HuH-7.5 (cell line): Measurements from ENCODE around the gene CNPY2.
A peak's percentile ranks its signal among the peaks of the same experiment; 100 is the strongest.
"Not testable (repeated sequence)": the region's sequence is repeated elsewhere in the genome, so short reads cannot be mapped to it uniquely, and the experiment has no call there.

Source experiments
- DNase-seq: peaks from one replicate; pipeline ENCODE4 v3.0.0; 2011; ENCODE audit warnings: low spot score

Gene CNPY2

GRCh38 chr12:56297400-56297799 is 18.4 kb downstream of the CNPY2 start:
- DNase-seq = no peak

DNA sequence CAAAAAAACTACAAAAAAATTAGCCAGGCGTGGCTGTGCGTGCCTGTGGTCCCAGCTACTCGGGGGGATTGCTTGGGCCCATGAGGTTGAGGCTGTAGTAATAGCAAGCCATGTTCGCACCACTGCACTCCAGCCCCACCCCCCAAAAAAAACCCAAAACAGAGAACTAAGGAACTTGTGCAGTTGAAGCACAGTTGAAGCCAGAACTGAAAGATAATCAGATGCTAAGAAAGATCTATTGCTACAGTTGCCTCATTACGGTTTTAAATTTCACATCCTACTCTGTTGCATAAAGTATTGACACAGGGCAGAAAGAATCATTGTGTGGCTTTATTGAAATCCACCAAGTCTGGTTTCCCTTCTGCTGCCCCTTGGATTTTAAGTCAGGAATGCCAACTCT is 19.5 kb downstream of the CNPY2 start:
- DNase-seq = no peak

DNA sequence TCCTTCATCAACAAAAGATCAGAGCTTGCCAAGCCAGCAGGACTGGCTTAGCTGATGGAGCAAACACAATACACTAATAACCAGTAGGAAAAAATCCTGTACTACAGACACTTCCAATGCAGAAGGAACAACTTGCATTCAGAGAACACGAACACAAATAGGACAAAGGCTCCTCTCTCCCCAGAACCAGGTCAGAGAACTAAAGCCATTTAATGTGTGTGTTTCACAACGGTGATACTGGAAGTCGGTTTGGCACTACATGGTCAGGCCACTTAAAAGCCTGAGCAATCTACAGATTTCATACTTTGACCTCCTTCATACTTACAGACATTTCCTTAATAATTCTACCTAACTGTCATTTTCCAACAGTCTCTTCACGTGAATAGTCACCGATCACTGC is 22.0 kb downstream of the CNPY2 start:
- no peak for DNase-seq

GRCh38 chr12:56288705-56289387 is 26.9 kb downstream of the CNPY2 start:
- DNase-seq = no peak

GRCh38 chr12:56286044-56286830 is 29.6 kb downstream of the CNPY2 start:
- DNase-seq = no peak

GRCh38 chr12:56284263-56284662 is 31.5 kb downstream of the CNPY2 start:
- DNase-seq = not testable (repeated sequence)

DNA sequence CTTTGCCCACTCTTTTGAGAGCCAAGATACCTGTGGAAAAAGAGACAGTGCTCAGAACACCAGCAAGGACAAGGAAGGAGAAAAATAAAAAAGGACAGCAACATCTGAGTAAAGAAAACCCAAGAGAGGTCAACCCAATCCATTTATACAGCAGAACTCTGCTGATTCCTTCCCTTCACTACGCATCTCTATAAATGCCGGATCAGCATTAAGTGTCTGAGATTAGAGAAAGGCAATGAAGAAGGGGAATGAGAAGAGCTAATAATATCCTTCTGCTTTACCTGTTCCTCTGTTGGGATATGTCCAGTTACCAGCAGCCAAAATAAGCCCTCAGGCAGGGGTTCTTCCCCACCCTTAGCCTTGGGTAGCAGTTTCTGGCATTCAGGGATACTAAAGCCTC is 33.2 kb downstream of the CNPY2 start:
- no peak for DNase-seq

GRCh38 chr12:56282030-56282429 is 33.8 kb downstream of the CNPY2 start:
- no peak for DNase-seq

GRCh38 chr12:56280849-56281248 is 34.9 kb downstream of the CNPY2 start:
- no peak for DNase-seq

- no peak for DNase-seq
These were observed 36.9 kb downstream of the CNPY2 start for GRCh38 chr12:56278905-56279304.

GRCh38 chr12:56274299-56274698 is 41.5 kb downstream of the CNPY2 start:
- DNase-seq = no peak

DNA sequence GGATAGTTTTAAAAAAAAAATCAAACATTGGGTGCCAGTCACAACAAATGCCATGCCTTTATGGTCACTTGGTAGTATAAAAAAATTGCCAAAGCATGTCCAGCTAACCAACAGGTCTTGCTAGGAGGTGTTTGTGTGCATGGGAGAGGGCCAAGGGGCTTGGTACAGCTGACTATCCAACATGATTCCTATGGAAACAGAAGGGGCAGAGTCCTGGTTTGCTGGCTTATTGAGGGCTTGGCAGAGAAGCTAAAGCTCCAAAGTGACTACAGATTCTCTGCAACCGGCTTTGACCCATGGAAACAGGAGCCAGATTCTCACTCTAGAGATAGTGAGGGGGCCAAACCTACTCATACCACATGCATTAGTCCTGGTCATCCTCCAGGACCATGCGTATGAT is 43.3 kb downstream of the CNPY2 start:
- DNase-seq = not testable (repeated sequence)

- DNase-seq = no peak
These were observed 44.8 kb downstream of the CNPY2 start for GRCh38 chr12:56271031-56271430.

- peak; percentile 63 for DNase-seq
These were observed 48.2 kb downstream of the CNPY2 start for GRCh38 chr12:56267443-56268071.

DNA sequence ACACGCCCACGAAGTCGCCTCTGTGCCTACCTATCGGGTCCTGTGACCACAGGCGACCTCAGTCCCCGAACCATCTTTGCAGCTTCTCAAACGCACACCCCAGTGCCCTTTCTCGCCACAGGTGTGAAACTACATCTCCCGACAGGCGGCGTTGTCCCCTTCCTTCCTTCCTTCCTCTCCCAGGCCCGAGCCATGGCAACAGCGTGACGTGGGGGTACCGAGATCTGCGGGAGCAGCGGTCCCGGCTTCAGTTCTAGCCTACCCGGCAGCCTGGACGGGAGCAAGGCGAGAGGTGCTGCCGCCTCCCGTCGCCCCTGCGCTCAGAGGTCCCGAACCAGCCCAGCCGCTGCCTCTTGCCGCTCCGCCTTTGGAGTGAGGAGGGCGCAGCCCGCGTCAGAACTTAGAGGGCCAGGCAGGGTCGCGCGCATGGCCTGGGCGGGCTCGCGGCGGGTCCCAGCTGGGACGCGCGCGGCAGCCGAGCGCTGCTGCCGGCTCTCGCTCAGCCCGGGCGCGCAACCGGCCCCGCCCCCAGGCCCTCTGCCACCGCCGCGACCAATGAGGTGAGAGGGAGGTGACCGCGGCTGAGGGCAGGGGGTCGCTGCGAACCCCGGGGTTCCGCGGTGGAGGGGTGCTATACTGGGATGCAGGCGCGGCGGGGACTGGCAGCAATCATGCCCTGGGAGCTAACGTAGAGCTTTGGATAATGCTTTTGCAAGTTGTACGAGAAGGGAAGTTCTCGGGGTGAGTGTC is 48.9 kb downstream of the CNPY2 start, which contains the start of gene COQ10A:
Gene COQ10A (plus strand): TSS at position 250 of the 750 bp plus-strand sequence. CDS start 177 bp downstream, at position 427.
- peak; percentile 95 for DNase-seq

GRCh38 chr12:56266068-56266692 is 49.6 kb downstream of the CNPY2 start:
- not testable (repeated sequence) for DNase-seq

DNA sequence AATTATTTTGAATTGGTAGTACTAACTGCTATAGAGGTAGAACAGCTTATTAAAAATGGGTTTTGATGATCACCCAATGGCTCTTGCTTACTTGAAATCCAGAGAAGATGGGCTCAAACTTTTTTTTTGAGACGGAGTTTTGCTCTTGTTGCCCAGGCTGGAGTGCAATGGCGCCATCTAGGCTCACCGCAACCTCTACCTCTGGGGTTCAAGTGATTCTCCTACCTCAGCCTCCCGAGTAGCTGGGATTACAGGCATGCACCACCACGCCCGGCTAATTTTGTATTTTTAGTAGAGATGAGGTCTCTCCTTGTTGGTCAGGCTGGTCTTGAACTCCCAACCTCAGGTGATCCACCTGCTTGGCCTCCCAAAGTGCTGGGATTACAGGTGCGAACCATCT is 52.8 kb downstream of the CNPY2 start:
- not testable (repeated sequence) for DNase-seq

- DNase-seq = peak; percentile 3
These were observed 54.1 kb downstream of the CNPY2 start for GRCh38 chr12:56261503-56262232.

- no peak for DNase-seq
These were observed 54.9 kb downstream of the CNPY2 start for GRCh38 chr12:56260921-56261320.

DNA sequence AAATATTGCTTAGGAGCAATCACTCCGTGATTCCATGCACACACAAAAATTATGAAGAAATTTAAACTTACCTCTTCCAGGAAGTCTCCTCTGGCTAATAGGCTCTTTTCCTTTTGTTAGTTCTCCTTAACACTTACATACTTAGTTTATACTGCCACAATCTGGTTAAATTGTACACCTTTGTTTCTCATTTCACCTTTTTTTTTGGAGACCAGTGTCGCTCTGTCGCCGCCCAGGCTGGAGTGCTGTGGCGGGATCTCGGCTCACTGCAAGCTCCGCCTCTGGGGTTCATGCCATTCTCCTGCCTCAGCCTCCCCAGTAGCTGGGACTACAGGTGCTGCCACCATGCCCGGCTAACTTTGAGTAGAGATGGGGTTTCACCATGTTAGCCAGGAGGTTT is 55.4 kb downstream of the CNPY2 start:
- no peak for DNase-seq
